ENCODE measurements around the gene METTL17.

The METTL17 gene

DNA sequence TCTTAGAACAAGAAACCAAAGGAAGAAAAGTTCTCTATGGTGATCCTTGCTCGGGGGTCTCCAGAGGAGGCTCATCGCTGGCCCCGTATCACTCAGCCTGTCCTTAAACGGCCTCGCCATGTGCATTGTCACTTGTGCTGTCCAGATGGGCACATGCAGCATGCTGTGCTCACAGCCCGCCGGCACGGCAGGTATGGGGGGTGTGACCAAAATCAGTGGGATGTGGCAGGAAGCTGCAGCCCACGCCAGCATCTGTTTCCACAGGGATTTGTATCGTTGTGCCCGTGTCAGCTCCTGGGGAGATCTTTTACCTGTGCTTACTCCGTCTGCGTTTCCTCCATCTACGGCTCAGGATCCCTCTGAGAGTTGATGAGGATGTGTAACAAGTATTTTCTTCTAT is 6.7 kb downstream of the METTL17 start:
- peaks cover 40% of the 10 kb centered on the region for H3K36me3 ChIP-seq
- no peak for DNase-seq
- no peaks in the 10 kb centered on the region for H3K9me3 ChIP-seq
- H3K4me3 ChIP-seq (ENCODE audit: low read depth, low read length) = no peak overlapping the region
- peaks cover 5% of the 10 kb centered on the region for H3K4me1 ChIP-seq
- no peaks in the 10 kb centered on the region for H3K27me3 ChIP-seq
- TF ChIP-seq, protein P1, sequence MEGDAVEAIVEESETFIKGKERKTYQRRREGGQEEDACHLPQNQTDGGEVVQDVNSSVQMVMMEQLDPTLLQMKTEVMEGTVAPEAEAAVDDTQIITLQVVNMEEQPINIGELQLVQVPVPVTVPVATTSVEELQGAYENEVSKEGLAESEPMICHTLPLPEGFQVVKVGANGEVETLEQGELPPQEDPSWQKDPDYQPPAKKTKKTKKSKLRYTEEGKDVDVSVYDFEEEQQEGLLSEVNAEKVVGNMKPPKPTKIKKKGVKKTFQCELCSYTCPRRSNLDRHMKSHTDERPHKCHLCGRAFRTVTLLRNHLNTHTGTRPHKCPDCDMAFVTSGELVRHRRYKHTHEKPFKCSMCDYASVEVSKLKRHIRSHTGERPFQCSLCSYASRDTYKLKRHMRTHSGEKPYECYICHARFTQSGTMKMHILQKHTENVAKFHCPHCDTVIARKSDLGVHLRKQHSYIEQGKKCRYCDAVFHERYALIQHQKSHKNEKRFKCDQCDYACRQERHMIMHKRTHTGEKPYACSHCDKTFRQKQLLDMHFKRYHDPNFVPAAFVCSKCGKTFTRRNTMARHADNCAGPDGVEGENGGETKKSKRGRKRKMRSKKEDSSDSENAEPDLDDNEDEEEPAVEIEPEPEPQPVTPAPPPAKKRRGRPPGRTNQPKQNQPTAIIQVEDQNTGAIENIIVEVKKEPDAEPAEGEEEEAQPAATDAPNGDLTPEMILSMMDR (IDR thresholded peaks at IDR 0.05; ENCODE audit: low read depth, low read length) = no peak

DNA sequence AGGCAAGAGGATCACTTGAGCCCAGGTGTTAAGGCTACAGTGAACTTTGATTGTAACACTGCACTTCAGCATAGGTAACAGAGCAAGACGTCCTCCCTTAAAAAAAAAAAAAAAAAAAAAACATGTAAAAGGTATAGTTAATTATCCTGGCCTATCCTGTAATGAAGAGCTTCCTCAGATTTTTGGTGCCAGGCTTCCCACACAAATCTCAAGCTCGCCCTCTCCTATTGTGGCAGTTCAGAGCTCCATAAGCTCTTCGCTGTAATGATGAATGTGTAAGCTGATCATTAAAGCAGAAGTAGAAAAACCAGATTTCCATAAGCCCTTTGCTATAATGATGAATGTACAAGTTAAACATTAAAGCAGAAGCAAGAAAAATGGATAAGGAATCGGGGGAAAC is 7.3 kb downstream of the METTL17 start:
- Histone ChIP-seq H3K9me3 (no peaks in the 10 kb centered on the region), H3K4me1 (peaks cover 5% of the 10 kb centered on the region), H3K4me3 (ENCODE audit: low read depth, low read length) (no peak overlapping the region), H3K36me3 (peaks cover 34% of the 10 kb centered on the region), H3K27me3 (no peaks in the 10 kb centered on the region)
- DNase-seq = no peak
- TF ChIP-seq, protein P1 (IDR thresholded peaks at IDR 0.05; ENCODE audit: low read depth, low read length) = no peak

DNA sequence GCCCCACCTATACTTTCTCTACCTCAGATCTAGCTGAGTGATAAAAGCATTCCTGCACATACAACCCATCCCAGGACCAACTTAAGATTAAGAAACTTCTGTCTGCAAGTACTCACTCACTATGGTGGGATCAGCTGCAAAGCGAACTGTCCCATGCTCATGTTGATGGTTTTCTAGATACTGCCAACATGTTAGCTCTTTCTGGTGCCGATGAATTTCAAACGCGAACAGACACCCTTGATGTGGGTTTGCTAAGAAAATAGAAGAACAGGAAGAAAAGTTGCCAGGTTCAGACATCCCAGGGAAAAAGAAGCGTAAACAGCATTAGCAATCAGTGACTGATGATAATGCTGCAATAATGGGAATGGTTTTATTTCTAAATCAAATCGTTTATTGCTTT is 7.8 kb downstream of the METTL17 start:
- Histone ChIP-seq H3K9me3 (no peaks in the 10 kb centered on the region), H3K4me1 (peaks cover 5% of the 10 kb centered on the region), H3K36me3 (peaks cover 30% of the 10 kb centered on the region), H3K4me3 (ENCODE audit: low read depth, low read length) (no peak overlapping the region), H3K27me3 (no peaks in the 10 kb centered on the region)
- TF ChIP-seq, protein P1 (IDR thresholded peaks at IDR 0.05; ENCODE audit: low read depth, low read length) = no peak
- DNase-seq = no peak

DNA sequence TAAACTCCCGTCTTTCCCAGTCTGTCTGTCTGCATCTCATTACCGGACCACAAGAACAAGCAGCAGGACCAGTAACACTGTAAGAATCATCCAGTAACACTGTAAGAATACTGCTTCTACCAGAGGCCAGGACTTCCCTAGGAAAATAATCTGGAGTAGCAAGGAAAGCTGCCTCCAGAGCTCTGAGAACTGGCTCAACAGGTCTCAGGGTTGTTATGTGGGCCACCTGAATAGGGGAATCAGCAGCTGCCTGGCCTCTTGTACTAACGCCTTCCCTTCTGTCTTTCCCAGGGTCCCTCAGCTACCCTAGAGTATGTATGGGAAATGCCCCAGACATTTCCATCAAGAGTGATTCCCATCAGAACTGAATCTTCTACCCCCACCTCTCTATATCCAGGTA is 8.4 kb downstream of the METTL17 start:
- no peaks in the 10 kb centered on the region for H3K9me3 ChIP-seq
- peaks cover 24% of the 10 kb centered on the region for H3K36me3 ChIP-seq
- TF ChIP-seq, protein P1 (IDR thresholded peaks at IDR 0.05; ENCODE audit: low read depth, low read length) = no peak
- no peaks in the 10 kb centered on the region for H3K27me3 ChIP-seq
- DNase-seq = no peak
- H3K4me3 ChIP-seq (ENCODE audit: low read depth, low read length) = no peak overlapping the region
- peaks cover 11% of the 10 kb centered on the region for H3K4me1 ChIP-seq

DNA sequence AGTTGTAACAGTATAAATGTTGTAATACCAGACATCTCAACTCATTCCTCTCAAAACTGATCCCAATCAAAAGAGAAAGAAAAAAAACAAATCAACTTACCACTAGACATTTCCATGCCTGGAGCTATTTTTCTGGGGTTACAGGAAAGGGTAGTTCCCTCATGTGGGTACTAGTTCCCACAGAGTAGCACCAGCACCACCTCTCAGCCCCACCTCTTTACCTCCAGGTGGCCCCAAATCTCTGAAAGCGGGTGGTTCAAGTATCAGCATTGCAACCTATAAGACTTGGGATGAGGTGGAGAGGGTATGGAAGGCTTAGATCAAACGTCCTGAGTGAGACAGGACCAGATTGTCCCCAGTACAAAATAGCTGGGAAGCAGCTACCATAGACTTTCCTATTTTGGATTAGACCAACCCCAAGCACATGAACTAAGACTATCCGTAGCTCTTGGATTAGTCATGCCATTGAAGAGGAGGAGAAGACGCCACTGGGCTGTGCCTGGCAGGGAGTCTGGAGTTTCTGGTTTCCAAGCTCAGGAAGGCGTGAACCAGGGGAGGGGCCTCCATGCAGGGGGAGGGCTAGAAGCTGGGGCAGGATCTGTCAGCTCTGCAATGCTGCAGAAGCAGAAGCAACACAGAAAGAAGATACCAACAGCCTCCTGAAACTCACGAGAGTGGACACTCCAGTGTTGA is 9.0 kb downstream of the METTL17 start, which contains the start of gene SLC39A2:
Gene SLC39A2, plus strand, starts transcription at position 620 of the 693 bp plus-strand sequence. CDS start 154 bp downstream, outside the sequence.
- Histone ChIP-seq H3K4me3 (ENCODE audit: low read depth, low read length) (no peak within 1 kb of the TSS), H3K4me1 (peaks cover 11% of the 10 kb centered on the region), H3K9me3 (no peaks in the 10 kb centered on the region), H3K36me3 (peaks cover 22% of the 10 kb centered on the region), H3K27me3 (no peaks in the 10 kb centered on the region)
- TF ChIP-seq, protein P1 (IDR thresholded peaks at IDR 0.05; ENCODE audit: low read depth, low read length) = no peak
- DNase-seq = peak; percentile 53

DNA sequence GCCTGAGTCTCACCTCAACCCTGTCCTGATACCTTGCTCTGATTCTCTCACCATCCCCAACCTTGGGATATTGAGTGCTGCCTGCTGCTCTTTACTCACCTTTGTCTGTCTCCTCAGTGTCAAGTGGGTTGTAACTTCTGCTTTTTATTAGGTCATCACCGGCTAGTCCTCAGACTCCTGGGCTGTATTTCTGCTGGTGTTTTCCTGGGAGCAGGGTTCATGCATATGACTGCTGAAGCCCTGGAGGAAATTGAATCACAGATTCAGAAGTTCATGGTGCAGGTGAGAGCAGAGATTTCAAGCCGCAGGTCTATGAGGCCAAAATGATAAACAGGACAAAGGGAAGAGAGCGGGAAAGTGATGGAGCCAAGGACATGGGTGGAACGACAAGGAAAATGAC is 9.8 kb downstream of the METTL17 start:
- Histone ChIP-seq H3K4me1 (peaks cover 11% of the 10 kb centered on the region), H3K36me3 (peaks cover 18% of the 10 kb centered on the region), H3K9me3 (no peaks in the 10 kb centered on the region), H3K27me3 (no peaks in the 10 kb centered on the region), H3K4me3 (ENCODE audit: low read depth, low read length) (no peak overlapping the region)
- no peak for DNase-seq
- TF ChIP-seq, protein P1 (IDR thresholded peaks at IDR 0.05; ENCODE audit: low read depth, low read length) = no peak
